PC-9 (cell line): ENCODE data around the gene ADAMTS2. TPM values are rescaled to one million over a fixed set of nuclear protein-coding genes. Genes with fewer than 3 reads are reported as not detected.

Source experiments
- BruUV-seq: library from RNA; stranded (reverse); fragments of 400-500 nt; replicated peaks from 2 replicates; lab custom pipeline; 2021; lab: Mats Ljungman, UMichigan
- CTCF ChIA-PET: fragments of 300-600 bp; sonication (Branson Sonifier 250); formaldehyde crosslinking; loops from one replicate; lab custom pipeline; 2022; ENCODE audit warnings: antibody characterized with exemption; lab: Charles Lee
- POLR2A ChIA-PET: fragments of 300-600 bp; sonication (Branson Sonifier 250); formaldehyde crosslinking; loops from one replicate; lab custom pipeline; 2022; ENCODE audit warnings: antibody characterized with exemption; ENCODE audit not compliant: unreplicated experiment; lab: Charles Lee
- DNase-seq, 2 experiments: peaks; one replicate each; pipeline versions ENCODE4 v3.0.0 to v3.0.0-alpha.2; 2015 to 2022; ENCODE audit warnings: mixed read lengths in 1 of 2
- H2AFZ ChIP-seq: fragments of 200-600 bp; sonication (generic); 2 replicates; pipeline ENCODE4 v1.8.1; 2017; ENCODE audit warnings: antibody characterized with exemption
- H3F3A ChIP-seq: fragments of 200-600 bp; sonication (generic); 2 replicates; pipeline ENCODE4 v1.8.1; 2017; ENCODE audit warnings: antibody characterized with exemption, mild to moderate bottlenecking, low read depth; ENCODE audit not compliant: insufficient read depth
- H3K27ac ChIP-seq: fragments of 200-600 bp; sonication (generic); 2 replicates; pipeline ENCODE4 v1.6.1; 2016; ENCODE audit warnings: mixed run types
- H3K27me3 ChIP-seq: fragments of 200-600 bp; sonication (generic); 2 replicates; pipeline ENCODE4 v1.6.1; 2016; ENCODE audit warnings: low read depth, mixed run types; ENCODE audit not compliant: insufficient read depth
- H3K36me3 ChIP-seq: fragments of 200-600 bp; sonication (generic); 2 replicates; pipeline ENCODE4 v1.6.1; 2016; ENCODE audit warnings: low read depth, mixed run types
- H3K4me1 ChIP-seq: fragments of 200-600 bp; sonication (generic); replicated peaks from 2 replicates; pipeline ENCODE4 v1.6.1; 2016; ENCODE audit warnings: mixed run types; ENCODE audit not compliant: insufficient read depth
- H3K4me2 ChIP-seq: fragments of 200-600 bp; sonication (generic); 2 replicates; pipeline ENCODE4 v1.6.1; 2017; ENCODE audit warnings: mixed run types
- H3K4me3 ChIP-seq: fragments of 200-600 bp; sonication (generic); 2 replicates; pipeline ENCODE4 v1.6.1; 2016; ENCODE audit warnings: mixed run types
- H3K79me2 ChIP-seq: fragments of 200-600 bp; sonication (generic); 2 replicates; pipeline ENCODE4 v1.6.1; 2017; ENCODE audit warnings: low read depth, mixed run types
- H3K9me2 ChIP-seq: fragments of 200-600 bp; sonication (generic); 2 replicates; pipeline ENCODE4 v1.8.1; 2017; ENCODE audit warnings: mild to moderate bottlenecking; ENCODE audit not compliant: insufficient read depth
- H3K9me3 ChIP-seq: fragments of 200-600 bp; sonication (generic); 2 replicates; pipeline ENCODE4 v1.8.1; 2016; ENCODE audit warnings: low read depth; ENCODE audit not compliant: insufficient read depth
- H4K20me1 ChIP-seq: fragments of 200-600 bp; sonication (generic); 2 replicates; pipeline ENCODE4 v1.8.1; 2017; ENCODE audit not compliant: insufficient read depth
- CTCF ChIP-seq: fragments of 200-600 bp; sonication (generic); conservative IDR thresholded peaks from 2 replicates; pipeline ENCODE4 v1.6.1; 2017; ENCODE audit warnings: mixed run types, antibody characterized with exemption, mild to moderate bottlenecking, moderate library complexity
- EZH2 ChIP-seq: fragments of 200-600 bp; sonication (generic); IDR thresholded peaks from 2 replicates; pipeline ENCODE4 v1.8.0; 2017; ENCODE audit warnings: antibody characterized with exemption, low read depth
- intact Hi-C: fragments of 100-400 bp; cut with micrococcal nuclease; formaldehyde crosslinking; loops from one replicate; pipeline ENCODE4 v1.10.0; 2022; ENCODE audit not compliant: unreplicated experiment
- total RNA-seq: library from RNA; stranded (reverse); gene quantifications from 2 replicates; pipeline ENCODE4 v1.2.3, GENCODE V29; 2021

The ADAMTS2 gene
- total RNA-seq, 1 experiment from 2014 or later = not detected

DNA sequence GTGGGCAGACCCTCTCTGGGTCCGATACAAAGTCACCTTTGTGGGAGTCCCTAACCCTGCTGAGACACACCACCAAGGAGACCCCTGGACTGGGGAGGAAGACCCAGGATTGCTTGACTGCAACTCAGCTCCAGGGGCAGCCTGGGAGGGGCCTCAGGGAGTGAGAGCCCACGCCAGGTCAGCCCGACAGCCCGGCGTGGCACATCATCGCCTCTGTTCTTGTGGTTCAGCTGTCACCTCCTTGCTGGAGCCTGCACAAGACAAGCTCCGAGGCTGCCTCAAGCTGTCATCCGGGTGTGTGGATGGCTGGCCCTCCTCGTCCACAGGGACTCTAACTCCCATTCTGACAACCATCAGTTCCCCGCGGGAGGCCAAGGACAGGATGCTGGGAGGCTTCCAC lies 151.5 kb downstream of the ADAMTS2 start:
- intact Hi-C loops = no loop called here
- Histone ChIP-seq H3K4me1 (no peaks in the 10 kb centered on the region), H3K4me3 (no peak overlapping the region), H4K20me1 (no peaks in the 10 kb centered on the region), H2AFZ (no peak overlapping the region), H3K4me2 (no peak overlapping the region), H3K9me2 (no peaks in the 10 kb centered on the region), H3K79me2 (no peaks in the 10 kb centered on the region), H3K27me3 (peaks cover 96% of the 10 kb centered on the region), H3K27ac (no peak overlapping the region), H3K36me3 (no peaks in the 10 kb centered on the region), H3F3A (no peaks in the 10 kb centered on the region), H3K9me3 (no peaks in the 10 kb centered on the region)
- POLR2A ChIA-PET = no interaction called here
- no TSS peak for BruUV-seq
- CTCF ChIA-PET = no interaction called here
- no peak for DNase-seq
- no peak for TF ChIP-seq EZH2
- TF ChIP-seq CTCF = no peak

DNA sequence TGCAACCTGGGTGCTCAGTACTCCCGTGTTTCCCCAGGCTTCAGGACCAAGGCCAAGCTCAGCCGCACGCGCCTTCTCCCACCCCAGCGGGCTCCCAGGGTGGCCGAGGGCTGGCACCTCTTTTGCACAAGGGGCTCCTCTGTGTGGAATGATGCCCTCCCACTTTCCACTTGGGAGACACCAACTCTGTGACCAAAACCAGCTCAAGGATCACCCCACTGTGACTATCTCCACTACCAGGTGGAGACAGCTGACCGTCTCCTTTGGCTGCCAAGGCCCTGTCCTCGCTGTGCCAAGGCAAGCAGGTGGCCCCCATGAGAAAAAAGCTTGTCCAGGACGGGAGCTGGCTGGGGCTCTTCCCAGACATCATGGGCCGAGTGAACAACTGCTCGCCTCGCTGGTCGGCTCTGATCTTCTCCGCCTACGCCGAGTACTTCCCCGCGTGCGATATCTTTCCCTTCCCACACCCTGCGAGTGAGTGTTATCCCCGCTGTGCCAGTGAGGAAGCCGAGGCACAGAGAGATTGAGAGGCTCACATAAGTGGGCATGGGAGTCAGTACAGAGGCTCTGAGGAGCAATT lies 152.3 kb downstream of the ADAMTS2 start:
- TF ChIP-seq CTCF (no peak), EZH2 (no peak)
- Histone ChIP-seq H3K4me3 (no peak overlapping the region), H2AFZ (no peak overlapping the region), H3K4me1 (no peaks in the 10 kb centered on the region), H3K79me2 (no peaks in the 10 kb centered on the region), H3K27me3 (peaks cover 96% of the 10 kb centered on the region), H3K4me2 (no peak overlapping the region), H3K36me3 (no peaks in the 10 kb centered on the region), H3K9me2 (no peaks in the 10 kb centered on the region), H4K20me1 (no peaks in the 10 kb centered on the region), H3F3A (no peaks in the 10 kb centered on the region), H3K9me3 (no peaks in the 10 kb centered on the region), H3K27ac (no peak overlapping the region)
- intact Hi-C loops = no loop called here
- BruUV-seq = no TSS peak
- ChIA-PET POLR2A (no interaction called here), CTCF (no interaction called here)
- no peak for DNase-seq

GRCh38 chr5:179192185-179192890 lies 152.9 kb downstream of the ADAMTS2 start:
- Histone ChIP-seq H2AFZ (no peak overlapping the region), H3K27ac (no peak overlapping the region), H3F3A (no peaks in the 10 kb centered on the region), H3K27me3 (peaks cover 96% of the 10 kb centered on the region), H4K20me1 (no peaks in the 10 kb centered on the region), H3K4me1 (no peaks in the 10 kb centered on the region), H3K79me2 (no peaks in the 10 kb centered on the region), H3K4me3 (no peak overlapping the region), H3K4me2 (no peak overlapping the region), H3K36me3 (no peaks in the 10 kb centered on the region), H3K9me3 (no peaks in the 10 kb centered on the region), H3K9me2 (no peaks in the 10 kb centered on the region)
- DNase-seq = no peak
- BruUV-seq = no TSS peak
- TF ChIP-seq EZH2 = no peak
- no peak for TF ChIP-seq CTCF
- ChIA-PET CTCF (no interaction called here), POLR2A (no interaction called here)
- intact Hi-C loops = no loop called here
